A549 (cell line): ENCODE data around the gene MND1. TPM values are rescaled to one million over a fixed set of nuclear protein-coding genes. Genes with fewer than 3 reads are reported as not detected.

Source experiments
- ATAC-seq, 2 experiments: fragments of 200-7000 bp in 1 of 2; fragments of >200 bp in 1 of 2; cut with Nextera tagmentation in 1 of 2; cut with Tn5 transposase in 1 of 2; 3 replicates each; pipeline versions ENCODE4 v1.8.0 to v1.9.1; 2018 to 2020; ENCODE audit warnings: mild to moderate bottlenecking in 1 of 2, moderate library complexity in 1 of 2
- CTCF ChIA-PET: fragments of 300-600 bp; sonication (Branson Sonifier 250); formaldehyde crosslinking; extraction: SDS; loops from one replicate; lab custom pipeline; 2021; ENCODE audit warnings: antibody characterized with exemption, inconsistent platforms; lab: Yijun Ruan, JAX
- POLR2A ChIA-PET: fragments of 350-600 bp; formaldehyde crosslinking; extraction: SDS; loops from one replicate; lab custom pipeline; 2021; ENCODE audit warnings: antibody characterized with exemption, inconsistent platforms; lab: Yijun Ruan, JAX
- DNase-seq, 2 experiments: peaks; one replicate each; pipeline versions ENCODE4 v3.0.0 to v3.0.0-alpha.2; 2011 to 2016; ENCODE audit warnings: low read depth in 1 of 2, low spot score in 1 of 2
- FAIRE-seq: peaks from 2 replicates; lab custom pipeline; 2011; peaks lifted over from hg19 to GRCh38; lab: Jason Lieb, UNC
- H3K27ac ChIP-seq, 2 experiments: fragments of >200 bp; sonication (Bioruptor Twin); formaldehyde crosslinking; 3 replicates each; pipeline ENCODE4 v1.5.1; 2016 to 2017
- H3K4me1 ChIP-seq: fragments of >200 bp; sonication (Bioruptor Twin); formaldehyde crosslinking; 3 replicates; pipeline ENCODE4 v1.6.1; 2016
- H3K4me2 ChIP-seq: fragments of >200 bp; sonication (Bioruptor Twin); formaldehyde crosslinking; 3 replicates; pipeline ENCODE4 v1.6.1; 2016
- H3K4me3 ChIP-seq: fragments of >200 bp; sonication (Bioruptor Twin); formaldehyde crosslinking; 3 replicates; pipeline ENCODE4 v1.5.1; 2016
- H3K9me3 ChIP-seq: fragments of >200 bp; sonication (Bioruptor Twin); formaldehyde crosslinking; 3 replicates; pipeline ENCODE4 v1.6.1; 2016
- BHLHE40 ChIP-seq: IDR thresholded peaks from 2 replicates; pipeline ENCODE4 v1.6.1; 2012; ENCODE audit warnings: low read depth, low read length, inconsistent platforms
- CBX2 ChIP-seq: fragments of 200-600 bp; sonication (generic); IDR thresholded peaks from 2 replicates; pipeline ENCODE4 v1.6.1; 2016; ENCODE audit warnings: low read depth, mild to moderate bottlenecking, borderline replicate concordance
- CBX8 ChIP-seq: fragments of 200-600 bp; sonication (generic); IDR thresholded peaks from 2 replicates; pipeline ENCODE4 v1.6.1; 2016
- CEBPB ChIP-seq, 2 experiments: fragments of >200 bp in 1 of 2; sonication (Bioruptor Twin) in 1 of 2; formaldehyde crosslinking in 1 of 2; IDR thresholded peaks; 2 replicates each; pipeline ENCODE4 v1.6.1; 2012 to 2016
- CHD4 ChIP-seq: fragments of 200-600 bp; sonication (generic); IDR thresholded peaks from 2 replicates; pipeline ENCODE4 v1.6.1; 2016; ENCODE audit warnings: antibody characterized with exemption, mild to moderate bottlenecking, borderline replicate concordance
- EHMT2 ChIP-seq: fragments of 200-600 bp; sonication (generic); IDR thresholded peaks from 2 replicates; pipeline ENCODE4 v1.6.1; 2016; ENCODE audit warnings: antibody characterized with exemption, low read depth, mild to moderate bottlenecking, moderate library complexity
- EP300 ChIP-seq, 2 experiments: fragments of >200 bp; sonication (Bioruptor Twin); formaldehyde crosslinking; IDR thresholded peaks; 2 replicates in 1 of 2; 3 replicates in 1 of 2; pipeline ENCODE4 v1.6.1; 2016 to 2017
- ESRRA ChIP-seq: fragments of 150-350 bp; IDR thresholded peaks from 2 replicates; pipeline ENCODE4 v1.6.1; 2014; ENCODE audit warnings: mild to moderate bottlenecking, low read length, borderline replicate concordance
- FOSB ChIP-seq: fragments of 250-450 bp; sonication (Bioruptor Pico); IDR thresholded peaks from 2 replicates; pipeline ENCODE4 v1.5.0; 2020; ENCODE audit warnings: mild to moderate bottlenecking, moderate library complexity
- FOXS1 ChIP-seq: fragments of 250-450 bp; sonication (Bioruptor Pico); IDR thresholded peaks from 2 replicates; pipeline ENCODE4 v1.5.0; 2020; ENCODE audit warnings: mild to moderate bottlenecking, moderate library complexity
- HOXB13 ChIP-seq: fragments of 250-450 bp; sonication (Bioruptor Pico); IDR thresholded peaks from 2 replicates; pipeline ENCODE4 v1.5.0; 2020; ENCODE audit warnings: low read depth, mild to moderate bottlenecking, moderate library complexity
- HOXB5 ChIP-seq: fragments of 250-450 bp; sonication (Bioruptor Pico); IDR thresholded peaks from 2 replicates; pipeline ENCODE4 v1.5.0; 2020; ENCODE audit warnings: mild to moderate bottlenecking, moderate library complexity
- MAFK ChIP-seq: fragments of 450-650 bp; IDR thresholded peaks from 2 replicates; pipeline ENCODE4 v1.6.1; 2014; ENCODE audit not compliant: partially characterized antibody
- NFE2L2 ChIP-seq: fragments of 150-350 bp; conservative IDR thresholded peaks from 2 replicates; pipeline ENCODE4 v1.6.1; 2014; ENCODE audit warnings: low read length
- NR3C1 ChIP-seq: fragments of >200 bp; sonication (Bioruptor Twin); formaldehyde crosslinking; IDR thresholded peaks from 3 replicates; pipeline ENCODE4 v1.6.1; 2017
- POLR2A ChIP-seq: IDR thresholded peaks from 2 replicates; pipeline ENCODE4 v1.6.1; 2012; ENCODE audit warnings: mild to moderate bottlenecking, low read length
- RCOR1 ChIP-seq: fragments of 150-350 bp; IDR thresholded peaks from 2 replicates; pipeline ENCODE4 v1.6.1; 2014; ENCODE audit warnings: antibody characterized with exemption, low read length, low read depth
- RFX5 ChIP-seq: fragments of 450-650 bp; IDR thresholded peaks from 2 replicates; pipeline ENCODE4 v1.7.1; 2014; ENCODE audit warnings: antibody characterized with exemption, mild to moderate bottlenecking, moderate library complexity
- RNF2 ChIP-seq: fragments of 200-600 bp; sonication (generic); IDR thresholded peaks from 2 replicates; pipeline ENCODE4 v1.6.1; 2016; ENCODE audit warnings: low read depth, mild to moderate bottlenecking, antibody characterized with exemption, moderate library complexity, borderline replicate concordance
- SMC3 ChIP-seq: fragments of >200 bp; sonication (Bioruptor Twin); formaldehyde crosslinking; IDR thresholded peaks from 3 replicates; pipeline ENCODE4 v1.6.1; 2018; ENCODE audit warnings: inconsistent platforms
- SREBF2 ChIP-seq: fragments of 450-650 bp; IDR thresholded peaks from 2 replicates; pipeline ENCODE4 v1.6.1; 2014; ENCODE audit warnings: mild to moderate bottlenecking, moderate library complexity
- TFCP2L1 ChIP-seq: fragments of 250-450 bp; sonication (Bioruptor Pico); IDR thresholded peaks from 2 replicates; pipeline ENCODE4 v1.5.0; 2021; ENCODE audit warnings: mild to moderate bottlenecking
- ZNF302 ChIP-seq: fragments of 250-450 bp; sonication (Bioruptor Pico); IDR thresholded peaks from 2 replicates; pipeline ENCODE4 v1.9.0; 2021; ENCODE audit warnings: inconsistent platforms, mild to moderate bottlenecking, moderate library complexity
- WGBS: methylation state at CpG from one replicate; pipeline ENCODE4 v1.1.6; 2017; ENCODE audit errors: missing lambda C conversion rate; 5-methylcytosine and 5-hydroxymethylcytosine counted together
- polyA plus RNA-seq, 4 experiments: library from polyadenylated mRNA; depleted of rRNA in 3 of 4; stranded (reverse); fragments of >200 nt; fragmentation: RNase III in 1 of 4; extraction: RNeasy Plus Mini Kit Qiagen cat#74134 plus additional on column Dnase treatment in 1 of 4; gene quantifications; 2 replicates in 3 of 4; 3 replicates in 1 of 4; pipeline ENCODE4 v1.2.3, GENCODE V29; 2011 to 2017
- TF ChIP-seq, protein P1 (sequence below): fragments of >200 bp; sonication (Bioruptor Twin); formaldehyde crosslinking; IDR thresholded peaks from 2 replicates; pipeline ENCODE4 v1.6.1; 2016
- TF ChIP-seq, protein P2 (sequence below): fragments of 200-600 bp; sonication (generic); IDR thresholded peaks from 2 replicates; pipeline ENCODE4 v1.6.1; 2016; ENCODE audit warnings: antibody characterized with exemption, mild to moderate bottlenecking, moderate library complexity
- TF ChIP-seq, protein P3 (sequence below): fragments of 250-450 bp; sonication (Bioruptor Pico); IDR thresholded peaks from 2 replicates; pipeline ENCODE4 v1.5.0; 2021; ENCODE audit warnings: mild to moderate bottlenecking, moderate library complexity, borderline replicate concordance
- TF ChIP-seq, protein P4 (sequence below): fragments of 450-650 bp; IDR thresholded peaks from 2 replicates; pipeline ENCODE4 v1.6.1; 2014; ENCODE audit warnings: antibody characterized with exemption

The MND1 gene
- polyA plus RNA-seq, 2 of the 4 experiments (the other 2 are of a cell fraction): 16.3 to 16.6 TPM

DNA sequence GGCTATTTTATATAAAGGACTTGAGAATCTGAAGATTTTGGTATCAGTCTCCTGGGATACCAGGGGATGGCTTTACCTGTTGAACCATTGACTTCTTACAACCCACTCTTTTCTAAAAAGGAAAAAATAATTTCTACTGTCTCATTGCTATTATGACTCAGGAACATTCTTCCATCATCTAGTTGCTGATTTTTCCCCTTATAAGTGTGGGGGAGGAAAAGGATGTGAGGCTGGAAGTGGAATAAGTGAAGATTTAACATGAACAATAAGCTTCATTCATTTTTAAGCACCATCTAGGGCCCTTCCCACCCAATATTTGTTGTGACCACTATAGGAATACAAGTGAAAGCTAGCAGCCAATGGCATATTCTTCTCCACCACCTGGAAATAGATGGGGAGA is 10.6 kb upstream of the MND1 start:
- TF ChIP-seq CHD4: no peak
- no peak for TF ChIP-seq SMC3
- no peak for TF ChIP-seq CBX8
- TF ChIP-seq HOXB13 (CRISPR knock-in tag): no peak
- TF ChIP-seq CEBPB (IDR thresholded peaks at IDR 0.05): no peak
- TF ChIP-seq ZNF302: no peak
- no peak for TF ChIP-seq POLR2A
- TF ChIP-seq, protein P1, sequence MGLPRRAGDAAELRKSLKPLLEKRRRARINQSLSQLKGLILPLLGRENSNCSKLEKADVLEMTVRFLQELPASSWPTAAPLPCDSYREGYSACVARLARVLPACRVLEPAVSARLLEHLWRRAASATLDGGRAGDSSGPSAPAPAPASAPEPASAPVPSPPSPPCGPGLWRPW: no peak
- TF ChIP-seq TFCP2L1 (CRISPR knock-in tag): no peak
- TF ChIP-seq CBX2: no peak
- TF ChIP-seq RNF2: no peak
- no peak for TF ChIP-seq FOSB (CRISPR knock-in tag)
- FAIRE-seq: no peak
- CTCF ChIA-PET: no interaction called here
- Histone ChIP-seq H3K9me3 (no peaks in the 10 kb centered on the region), H3K4me3 (no peak overlapping the region), H3K4me1 (no peaks in the 10 kb centered on the region), H3K4me2 (no peak overlapping the region), H3K27ac (no peak overlapping the region)
- POLR2A ChIA-PET: no interaction called here
- no peak for ATAC-seq
- DNase-seq: no peak

DNA sequence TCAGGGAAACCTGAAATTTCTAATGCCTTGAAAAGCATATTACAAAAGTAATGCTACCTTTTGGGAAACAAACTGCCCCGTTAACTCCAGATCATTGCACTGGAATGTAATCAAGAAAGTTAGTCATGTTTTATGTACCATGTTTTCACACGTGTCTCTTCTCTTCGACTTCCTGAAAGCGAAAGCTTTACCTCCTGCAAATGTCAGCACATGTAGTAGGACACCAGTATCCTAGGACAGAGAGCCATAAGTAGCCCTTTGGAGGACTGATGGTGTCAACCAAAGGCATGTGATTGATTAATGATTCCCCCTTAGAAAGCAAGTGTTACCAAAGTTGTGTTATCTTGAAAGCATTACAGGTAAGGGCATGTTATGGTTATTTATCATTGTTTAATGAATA is 8.8 kb upstream of the MND1 start:
- Histone ChIP-seq H3K9me3 (no peaks in the 10 kb centered on the region), H3K27ac (no peak overlapping the region), H3K4me2 (no peak overlapping the region), H3K4me1 (no peaks in the 10 kb centered on the region), H3K4me3 (no peak overlapping the region)
- 47% methylated on average over 4 of the region's 4 CpGs for WGBS
- DNase-seq: no peak
- ChIA-PET POLR2A (no interaction called here), CTCF (interaction anchor here (2.9 kb wide), 1 partner anchor 415 kb away, joined by 8 read pairs; no protein-coding TSS in a partner anchor)
- no peak for ATAC-seq
- TF ChIP-seq BHLHE40 (no peak), ZNF302 (no peak), ESRRA (no peak), RCOR1 (no peak), MAFK (no peak), HOXB5 (CRISPR knock-in tag) (no peak), NR3C1 (no peak), NFE2L2 (no peak), FOXS1 (no peak), RFX5 (no peak), EHMT2 (no peak), EP300 (IDR thresholded peaks at IDR 0.05) (no peak), SREBF2 (no peak), RNF2 (no peak)
- TF ChIP-seq, protein P2, sequence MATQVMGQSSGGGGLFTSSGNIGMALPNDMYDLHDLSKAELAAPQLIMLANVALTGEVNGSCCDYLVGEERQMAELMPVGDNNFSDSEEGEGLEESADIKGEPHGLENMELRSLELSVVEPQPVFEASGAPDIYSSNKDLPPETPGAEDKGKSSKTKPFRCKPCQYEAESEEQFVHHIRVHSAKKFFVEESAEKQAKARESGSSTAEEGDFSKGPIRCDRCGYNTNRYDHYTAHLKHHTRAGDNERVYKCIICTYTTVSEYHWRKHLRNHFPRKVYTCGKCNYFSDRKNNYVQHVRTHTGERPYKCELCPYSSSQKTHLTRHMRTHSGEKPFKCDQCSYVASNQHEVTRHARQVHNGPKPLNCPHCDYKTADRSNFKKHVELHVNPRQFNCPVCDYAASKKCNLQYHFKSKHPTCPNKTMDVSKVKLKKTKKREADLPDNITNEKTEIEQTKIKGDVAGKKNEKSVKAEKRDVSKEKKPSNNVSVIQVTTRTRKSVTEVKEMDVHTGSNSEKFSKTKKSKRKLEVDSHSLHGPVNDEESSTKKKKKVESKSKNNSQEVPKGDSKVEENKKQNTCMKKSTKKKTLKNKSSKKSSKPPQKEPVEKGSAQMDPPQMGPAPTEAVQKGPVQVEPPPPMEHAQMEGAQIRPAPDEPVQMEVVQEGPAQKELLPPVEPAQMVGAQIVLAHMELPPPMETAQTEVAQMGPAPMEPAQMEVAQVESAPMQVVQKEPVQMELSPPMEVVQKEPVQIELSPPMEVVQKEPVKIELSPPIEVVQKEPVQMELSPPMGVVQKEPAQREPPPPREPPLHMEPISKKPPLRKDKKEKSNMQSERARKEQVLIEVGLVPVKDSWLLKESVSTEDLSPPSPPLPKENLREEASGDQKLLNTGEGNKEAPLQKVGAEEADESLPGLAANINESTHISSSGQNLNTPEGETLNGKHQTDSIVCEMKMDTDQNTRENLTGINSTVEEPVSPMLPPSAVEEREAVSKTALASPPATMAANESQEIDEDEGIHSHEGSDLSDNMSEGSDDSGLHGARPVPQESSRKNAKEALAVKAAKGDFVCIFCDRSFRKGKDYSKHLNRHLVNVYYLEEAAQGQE: no peak
- TF ChIP-seq, protein P3, sequence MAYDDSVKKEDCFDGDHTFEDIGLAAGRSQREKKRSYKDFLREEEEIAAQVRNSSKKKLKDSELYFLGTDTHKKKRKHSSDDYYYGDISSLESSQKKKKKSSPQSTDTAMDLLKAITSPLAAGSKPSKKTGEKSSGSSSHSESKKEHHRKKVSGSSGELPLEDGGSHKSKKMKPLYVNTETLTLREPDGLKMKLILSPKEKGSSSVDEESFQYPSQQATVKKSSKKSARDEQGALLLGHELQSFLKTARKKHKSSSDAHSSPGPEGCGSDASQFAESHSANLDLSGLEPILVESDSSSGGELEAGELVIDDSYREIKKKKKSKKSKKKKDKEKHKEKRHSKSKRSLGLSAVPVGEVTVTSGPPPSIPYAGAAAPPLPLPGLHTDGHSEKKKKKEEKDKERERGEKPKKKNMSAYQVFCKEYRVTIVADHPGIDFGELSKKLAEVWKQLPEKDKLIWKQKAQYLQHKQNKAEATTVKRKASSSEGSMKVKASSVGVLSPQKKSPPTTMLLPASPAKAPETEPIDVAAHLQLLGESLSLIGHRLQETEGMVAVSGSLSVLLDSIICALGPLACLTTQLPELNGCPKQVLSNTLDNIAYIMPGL (CRISPR knock-in tag): no peak
- TF ChIP-seq, protein P4, sequence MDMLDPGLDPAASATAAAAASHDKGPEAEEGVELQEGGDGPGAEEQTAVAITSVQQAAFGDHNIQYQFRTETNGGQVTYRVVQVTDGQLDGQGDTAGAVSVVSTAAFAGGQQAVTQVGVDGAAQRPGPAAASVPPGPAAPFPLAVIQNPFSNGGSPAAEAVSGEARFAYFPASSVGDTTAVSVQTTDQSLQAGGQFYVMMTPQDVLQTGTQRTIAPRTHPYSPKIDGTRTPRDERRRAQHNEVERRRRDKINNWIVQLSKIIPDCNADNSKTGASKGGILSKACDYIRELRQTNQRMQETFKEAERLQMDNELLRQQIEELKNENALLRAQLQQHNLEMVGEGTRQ: no peak
- FAIRE-seq: no peak
